HepG2 (cell line): ENCODE measurements around the gene FOSL2. TPM values are rescaled to one million over a fixed set of nuclear protein-coding genes. Genes with fewer than 3 reads are reported as not detected.

Source experiments
- ARID4A ChIP-seq: sonication (generic); formaldehyde crosslinking; IDR thresholded peaks from 2 replicates; pipeline ENCODE4 v1.5.0; 2020; ENCODE audit warnings: mild to moderate bottlenecking, missing genetic modification reagents, borderline replicate concordance
- ATF5 ChIP-seq: sonication (generic); formaldehyde crosslinking; IDR thresholded peaks from 2 replicates; pipeline ENCODE4 v1.4.0; 2020; ENCODE audit warnings: mild to moderate bottlenecking, low read depth, missing genetic modification reagents
- CBX1 ChIP-seq: IDR thresholded peaks from one replicate; pipeline ENCODE4 v1.6.1; 2016; ENCODE audit warnings: antibody characterized with exemption, low read depth
- GFI1 ChIP-seq: sonication (generic); formaldehyde crosslinking; IDR thresholded peaks from 2 replicates; pipeline ENCODE4 v1.5.0; 2020; ENCODE audit warnings: missing genetic modification reagents, mild to moderate bottlenecking, borderline replicate concordance
- KLF15 ChIP-seq: sonication (generic); formaldehyde crosslinking; IDR thresholded peaks from 2 replicates; pipeline ENCODE4 v1.8.1; 2023; ENCODE audit warnings: borderline replicate concordance, mild to moderate bottlenecking, inconsistent platforms, missing genetic modification reagents, mixed read lengths
- MAX ChIP-seq: IDR thresholded peaks from 2 replicates; pipeline ENCODE4 v1.6.1; 2012; ENCODE audit warnings: inconsistent platforms
- MYC ChIP-seq: sonication (generic); formaldehyde crosslinking; IDR thresholded peaks from 2 replicates; pipeline ENCODE4 v1.9.0; 2021; ENCODE audit warnings: missing genetic modification reagents, borderline replicate concordance
- PRDM15 ChIP-seq: sonication (generic); formaldehyde crosslinking; IDR thresholded peaks from 2 replicates; pipeline ENCODE4 v1.4.0; 2020; ENCODE audit warnings: missing genetic modification reagents
- RFXAP ChIP-seq: sonication (generic); formaldehyde crosslinking; IDR thresholded peaks from 2 replicates; pipeline ENCODE4 v1.4.0; 2020; ENCODE audit warnings: missing genetic modification reagents, borderline replicate concordance
- SOX5 ChIP-seq: IDR thresholded peaks from 2 replicates; pipeline ENCODE4 v1.6.1; 2016; ENCODE audit warnings: borderline replicate concordance
- THAP9 ChIP-seq: sonication (generic); formaldehyde crosslinking; IDR thresholded peaks from 2 replicates; pipeline ENCODE4; 2020; ENCODE audit warnings: missing genetic modification reagents, mild to moderate bottlenecking, borderline replicate concordance
- YEATS4 ChIP-seq: sonication (generic); formaldehyde crosslinking; IDR thresholded peaks from 2 replicates; pipeline ENCODE4 v1.4.0; 2020; ENCODE audit warnings: missing genetic modification reagents, borderline replicate concordance
- ZFP41 ChIP-seq: sonication (generic); formaldehyde crosslinking; IDR thresholded peaks from 2 replicates; pipeline ENCODE4 v1.4.0; 2020; ENCODE audit warnings: mild to moderate bottlenecking, missing genetic modification reagents, borderline replicate concordance
- ZNF788 ChIP-seq: sonication (generic); formaldehyde crosslinking; IDR thresholded peaks from 2 replicates; pipeline ENCODE4 v1.5.0; 2020; ENCODE audit warnings: mild to moderate bottlenecking, missing genetic modification reagents, borderline replicate concordance
- ZSCAN12 ChIP-seq: sonication (generic); formaldehyde crosslinking; IDR thresholded peaks from 2 replicates; pipeline ENCODE4 v1.9.0; 2021; ENCODE audit warnings: mild to moderate bottlenecking, missing genetic modification reagents
- polyA plus RNA-seq, 8 experiments: library from polyadenylated mRNA; depleted of rRNA in 3 of 8; stranded (reverse) in 7 of 8; unstranded in 1 of 8; fragments of >200 nt; fragmentation: Illumina TruSeq in 4 of 8; extraction: Trizol in 4 of 8; gene quantifications; 2 replicates each; pipeline versions ENCODE4 v1.2.1 to v1.2.3, GENCODE V29; 2011 to 2016; ENCODE audit warnings: low read depth in 4 of 8, missing spikeins in 1 of 8, mixed read lengths in 1 of 8; ENCODE audit not compliant: insufficient read depth in 1 of 8
- total RNA-seq, 5 experiments: library from RNA; depleted of rRNA; stranded (reverse); fragments of >200 nt; fragmentation: Illumina TruSeq; extraction: Trizol; gene quantifications; 2 replicates each; pipeline ENCODE4 v1.2.3, GENCODE V29; 2016; ENCODE audit warnings: low read depth in 1 of 5

The FOSL2 gene
- total and polyA plus RNA-seq, 2 of the 13 experiments (the other 11 are each of a cell fraction or from before 2014, with no cell fraction given): 3.4 to 18.1 TPM

GRCh38 chr2:28390746-28391563 lies 1.7 kb upstream of the FOSL2 start (continued):
- TF ChIP-seq MYC (CRISPR knock-in tag): peak; percentile 18
- TF ChIP-seq SOX5 (CRISPR knock-in tag): 0 out of 2 replicates have a peak, but pooled peaks have one; percentile 4
- peak; percentile 49 for TF ChIP-seq ARID4A
- peak; percentile 2 for TF ChIP-seq CBX1
- peak; percentile 80; the same call in 1 of the 2 replicates for TF ChIP-seq ZSCAN12
- TF ChIP-seq RFXAP (CRISPR knock-in tag): peak; percentile 83; the same call in 1 of the 2 replicates
- peak; percentile 50 for TF ChIP-seq YEATS4 (CRISPR knock-in tag)
- TF ChIP-seq KLF15 (CRISPR knock-in tag): peak; percentile 55; the same call in 1 of the 2 replicates
- TF ChIP-seq ATF5 (CRISPR knock-in tag): 0 out of 2 replicates have a peak, but pooled peaks have one; percentile 56
- no peak; the same call in 1 of the 2 replicates for TF ChIP-seq PRDM15
- peak; percentile 64 for TF ChIP-seq GFI1 (CRISPR knock-in tag)
- peak; percentile 5; the same call in 1 of the 2 replicates for TF ChIP-seq ZFP41 (CRISPR knock-in tag)
- TF ChIP-seq MAX: peak; percentile 79; the same call in 1 of the 2 replicates
- TF ChIP-seq THAP9 (CRISPR knock-in tag): peak; percentile 39; the same call in 1 of the 2 replicates
- TF ChIP-seq ZNF788: peak; percentile 73; the same call in 1 of the 2 replicates
